Glutamatergic neuron (in vitro differentiated cells): ENCODE data around the gene FAM174A. TPM values are rescaled to one million over a fixed set of nuclear protein-coding genes. Genes with fewer than 3 reads are reported as not detected.

Experiments
- DNase-seq: peaks from one replicate; pipeline ENCODE4 v3.0.0; 2022
- H3K27ac Mint-ChIP-seq: one replicate; pipeline ENCODE4 v1.8.0; 2020; ENCODE audit warnings: mild to moderate bottlenecking, mixed read lengths, inconsistent platforms; ENCODE audit not compliant: unreplicated experiment
- H3K27me3 Mint-ChIP-seq: one replicate; pipeline ENCODE4 v1.8.0; 2020; ENCODE audit warnings: mild to moderate bottlenecking, moderate library complexity, mixed read lengths, inconsistent platforms; ENCODE audit not compliant: unreplicated experiment
- H3K36me3 Mint-ChIP-seq: one replicate; pipeline ENCODE4 v1.8.0; 2020; ENCODE audit warnings: mild to moderate bottlenecking, mixed read lengths, inconsistent platforms; ENCODE audit not compliant: unreplicated experiment
- H3K4me1 Mint-ChIP-seq: one replicate; pipeline ENCODE4 v1.8.0; 2020; ENCODE audit warnings: mild to moderate bottlenecking, low read depth, mixed read lengths, inconsistent platforms; ENCODE audit not compliant: unreplicated experiment
- H3K4me3 Mint-ChIP-seq: one replicate; pipeline ENCODE4 v1.8.0; 2020; ENCODE audit warnings: mild to moderate bottlenecking, mixed read lengths, inconsistent platforms; ENCODE audit not compliant: unreplicated experiment
- H3K9me3 Mint-ChIP-seq: one replicate; pipeline ENCODE4 v1.8.0; 2020; ENCODE audit warnings: mild to moderate bottlenecking, moderate library complexity, mixed read lengths, inconsistent platforms; ENCODE audit not compliant: unreplicated experiment
- total RNA-seq: library from RNA; stranded (reverse); fragmentation: NEBNext Ultra II Directional; extraction: Animal tissue kit (Norgen Biotek cat#: 25700); gene quantifications from one replicate; pipeline ENCODE4 v1.2.1, GENCODE V29; 2021; ENCODE audit not compliant: unreplicated experiment
- TF ChIP-seq, protein P1 (sequence below): fragments of 200-600 bp; sonication (generic); IDR thresholded peaks from one replicate; pipeline ENCODE4 v1.5.0; 2021; ENCODE audit not compliant: partially characterized antibody, unreplicated experiment

FAM174A gene
- total RNA-seq, 1 donor from 2014 or later = 16.5 TPM

DNA sequence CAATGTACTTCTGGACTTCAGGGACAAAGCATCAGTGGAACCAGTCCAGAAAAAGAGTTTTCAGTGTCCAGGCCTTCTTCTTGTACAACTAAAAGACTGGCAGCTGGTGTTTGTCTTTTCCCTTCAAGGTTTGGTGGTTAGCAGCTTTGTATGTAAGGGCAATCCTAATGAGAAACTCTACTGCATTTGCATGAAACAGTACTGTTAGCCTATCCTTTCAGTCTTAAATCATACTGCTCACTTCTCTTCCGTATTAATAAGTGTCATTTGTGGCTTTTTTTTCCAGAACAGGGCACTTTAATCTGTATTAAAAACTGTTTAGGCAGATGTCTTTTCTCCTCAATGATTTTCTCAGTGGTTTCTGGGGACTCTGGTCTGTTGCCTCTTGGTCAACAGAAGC lies 48.9 kb downstream of the FAM174A start:
- Mint-ChIP-seq H3K27ac (no peak overlapping the region), H3K27me3 (no peaks in the 10 kb centered on the region), H3K4me3 (no peak overlapping the region), H3K36me3 (peaks cover 7% of the 10 kb centered on the region), H3K9me3 (no peaks in the 10 kb centered on the region), H3K4me1 (no peaks in the 10 kb centered on the region)
- DNase-seq = no peak
- TF ChIP-seq, protein P1, sequence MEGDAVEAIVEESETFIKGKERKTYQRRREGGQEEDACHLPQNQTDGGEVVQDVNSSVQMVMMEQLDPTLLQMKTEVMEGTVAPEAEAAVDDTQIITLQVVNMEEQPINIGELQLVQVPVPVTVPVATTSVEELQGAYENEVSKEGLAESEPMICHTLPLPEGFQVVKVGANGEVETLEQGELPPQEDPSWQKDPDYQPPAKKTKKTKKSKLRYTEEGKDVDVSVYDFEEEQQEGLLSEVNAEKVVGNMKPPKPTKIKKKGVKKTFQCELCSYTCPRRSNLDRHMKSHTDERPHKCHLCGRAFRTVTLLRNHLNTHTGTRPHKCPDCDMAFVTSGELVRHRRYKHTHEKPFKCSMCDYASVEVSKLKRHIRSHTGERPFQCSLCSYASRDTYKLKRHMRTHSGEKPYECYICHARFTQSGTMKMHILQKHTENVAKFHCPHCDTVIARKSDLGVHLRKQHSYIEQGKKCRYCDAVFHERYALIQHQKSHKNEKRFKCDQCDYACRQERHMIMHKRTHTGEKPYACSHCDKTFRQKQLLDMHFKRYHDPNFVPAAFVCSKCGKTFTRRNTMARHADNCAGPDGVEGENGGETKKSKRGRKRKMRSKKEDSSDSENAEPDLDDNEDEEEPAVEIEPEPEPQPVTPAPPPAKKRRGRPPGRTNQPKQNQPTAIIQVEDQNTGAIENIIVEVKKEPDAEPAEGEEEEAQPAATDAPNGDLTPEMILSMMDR = no peak

DNA sequence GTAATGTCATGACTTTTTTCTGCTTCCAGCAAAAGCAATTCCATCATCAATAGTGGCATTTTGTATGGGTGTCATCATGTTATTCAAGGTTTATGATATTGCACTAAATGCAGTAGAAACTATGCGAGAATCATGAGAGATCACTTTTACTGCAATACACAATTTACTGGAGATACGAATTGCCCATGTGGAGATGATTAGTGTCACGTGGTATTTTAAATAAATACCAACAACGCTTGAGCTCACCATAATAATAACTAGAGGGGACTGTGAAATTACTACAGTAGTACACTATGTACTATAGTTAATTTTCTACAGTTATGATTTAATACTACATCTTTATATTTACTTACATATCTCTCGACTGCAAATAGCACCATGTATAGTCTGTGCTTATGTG lies 49.7 kb downstream of the FAM174A start:
- DNase-seq = no peak
- Mint-ChIP-seq H3K4me1 (no peaks in the 10 kb centered on the region), H3K36me3 (peaks cover 7% of the 10 kb centered on the region), H3K27ac (no peak overlapping the region), H3K27me3 (no peaks in the 10 kb centered on the region), H3K9me3 (no peaks in the 10 kb centered on the region), H3K4me3 (no peak overlapping the region)
- TF ChIP-seq, protein P1 = no peak

DNA sequence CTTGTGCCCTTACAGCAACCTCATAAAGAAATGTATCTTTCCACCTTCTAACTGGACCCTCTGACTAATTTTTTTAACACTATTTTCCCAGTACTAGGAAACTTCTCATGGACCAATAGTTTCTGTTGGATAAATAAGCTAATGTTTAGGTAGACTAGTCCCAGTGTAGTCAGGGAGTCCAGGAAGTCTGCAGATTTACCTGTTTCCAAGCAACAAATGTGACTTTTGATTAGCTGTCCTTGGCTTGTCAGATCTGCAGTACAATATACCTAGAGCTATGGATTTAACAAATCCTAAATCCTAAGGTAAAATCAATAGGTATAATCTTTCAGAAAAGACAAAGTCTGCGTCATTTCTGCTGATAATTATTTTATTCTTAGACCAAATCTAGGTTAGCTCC lies 55.7 kb downstream of the FAM174A start:
- Mint-ChIP-seq H3K27me3 (no peaks in the 10 kb centered on the region), H3K27ac (no peak overlapping the region), H3K36me3 (no peaks in the 10 kb centered on the region), H3K4me1 (no peaks in the 10 kb centered on the region), H3K4me3 (no peak overlapping the region), H3K9me3 (no peaks in the 10 kb centered on the region)
- TF ChIP-seq, protein P1 = no peak
- DNase-seq = no peak

DNA sequence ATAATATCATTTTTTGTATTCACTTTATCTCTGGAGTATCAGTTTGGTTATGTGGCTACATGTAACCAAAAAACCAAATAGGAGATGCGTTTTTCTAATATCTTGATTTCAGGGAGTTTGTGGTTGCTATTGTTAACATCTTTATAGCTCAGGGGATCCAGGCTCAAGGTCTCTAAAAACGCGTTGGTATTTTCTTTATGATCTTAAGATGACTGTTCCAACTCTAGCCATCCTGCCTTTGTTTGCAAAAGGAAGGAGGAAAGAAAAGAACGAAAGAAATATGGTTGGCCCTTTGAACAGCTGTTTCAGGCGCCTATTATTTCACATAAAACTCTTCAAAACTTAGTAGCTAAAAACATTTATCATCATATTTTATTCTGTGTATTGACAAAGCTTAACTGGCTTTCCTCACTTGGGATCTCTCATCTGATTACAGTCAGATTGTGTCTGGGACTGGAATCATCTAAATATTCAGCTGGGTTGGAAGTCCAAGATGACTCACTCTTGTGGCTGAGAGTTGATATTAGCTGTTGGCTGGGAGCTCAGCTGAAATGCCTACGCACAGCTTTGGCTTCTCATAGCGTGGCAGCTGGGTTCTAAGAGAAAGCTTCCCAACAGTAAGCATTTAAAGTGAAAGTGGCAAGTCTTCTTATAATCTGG lies 60.1 kb downstream of the FAM174A start:
- Mint-ChIP-seq H3K4me3 (no peak overlapping the region), H3K9me3 (no peaks in the 10 kb centered on the region), H3K27me3 (no peaks in the 10 kb centered on the region), H3K4me1 (no peaks in the 10 kb centered on the region), H3K27ac (no peak overlapping the region), H3K36me3 (no peaks in the 10 kb centered on the region)
- no peak for DNase-seq
- TF ChIP-seq, protein P1 = no peak

DNA sequence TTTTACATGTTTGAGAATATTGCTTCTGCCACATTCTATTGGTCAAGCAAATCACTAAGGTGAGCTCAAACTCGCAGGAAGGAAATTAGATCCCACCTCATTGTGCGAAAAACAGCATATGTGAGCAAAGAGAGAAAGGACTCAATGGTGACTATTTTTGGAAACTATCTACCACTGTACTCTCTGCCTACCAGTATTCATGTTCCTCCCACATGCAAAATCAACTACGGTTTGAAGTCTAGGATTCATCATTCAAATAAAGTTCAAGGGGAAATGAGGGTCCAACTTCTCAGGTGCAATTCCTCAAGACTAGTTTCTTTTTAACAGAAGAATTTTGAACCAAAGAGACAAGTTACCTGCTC lies 60.6 kb downstream of the FAM174A start:
- Mint-ChIP-seq H3K4me3 (no peak overlapping the region), H3K27ac (no peak overlapping the region), H3K27me3 (no peaks in the 10 kb centered on the region), H3K9me3 (no peaks in the 10 kb centered on the region), H3K4me1 (no peaks in the 10 kb centered on the region), H3K36me3 (no peaks in the 10 kb centered on the region)
- no peak for DNase-seq
- TF ChIP-seq, protein P1 = no peak
